Activated CD4-positive, alpha-beta T cell treated with anti-CD3 and anti-CD28 coated beads, Interleukin-2, amount 50 U/mL, for 1 hour (primary cell): ENCODE data around the gene RNF212.
A peak's percentile ranks its signal among the peaks of the same experiment; 100 is the strongest.

Experiments used
- DNase-seq: peaks from one replicate; pipeline ENCODE4 v3.0.0-alpha.2; 2020

The RNF212 gene

DNA sequence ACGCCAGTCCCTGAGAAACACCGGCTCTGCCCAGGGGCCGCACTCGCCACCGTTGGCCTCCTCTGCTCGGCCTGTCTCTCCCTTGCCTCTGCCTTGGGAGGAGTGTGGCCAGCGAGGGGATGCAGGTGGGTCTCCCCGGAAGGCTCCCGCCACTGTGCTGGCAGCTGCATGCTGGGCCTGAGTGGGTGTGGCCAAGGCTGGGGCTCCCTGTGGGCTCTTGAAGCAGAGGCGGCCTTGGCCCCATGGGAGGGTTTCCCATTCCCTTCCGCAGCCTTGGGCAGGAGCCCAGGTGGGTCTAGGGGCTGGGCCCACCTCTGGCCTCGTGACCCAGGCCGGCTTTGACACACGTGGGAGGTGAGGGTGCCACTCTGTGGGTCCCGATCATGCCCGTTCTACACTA is 82.8 kb downstream of the RNF212 start:
- no peak for DNase-seq

DNA sequence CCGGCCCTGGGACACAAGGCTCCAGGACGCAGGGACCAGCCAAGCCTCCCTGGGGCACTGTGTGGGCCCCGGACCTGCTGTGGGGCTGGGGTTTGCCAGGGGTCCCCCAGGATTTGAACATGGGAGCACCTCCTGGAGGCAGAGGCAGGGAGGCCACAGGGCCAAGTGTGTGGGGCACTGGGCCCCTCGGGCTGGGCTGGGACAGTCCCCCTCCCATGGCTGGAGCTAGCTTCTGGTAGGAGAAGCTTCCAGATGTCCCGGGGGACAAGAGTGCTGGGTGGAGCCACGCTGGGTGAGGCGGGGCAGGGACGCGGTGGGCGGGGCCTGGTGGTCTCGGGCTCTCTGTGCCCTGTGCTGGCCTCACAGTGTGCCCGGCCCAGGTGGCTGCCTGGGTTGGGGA is 83.3 kb downstream of the RNF212 start:
- no peak for DNase-seq

DNA sequence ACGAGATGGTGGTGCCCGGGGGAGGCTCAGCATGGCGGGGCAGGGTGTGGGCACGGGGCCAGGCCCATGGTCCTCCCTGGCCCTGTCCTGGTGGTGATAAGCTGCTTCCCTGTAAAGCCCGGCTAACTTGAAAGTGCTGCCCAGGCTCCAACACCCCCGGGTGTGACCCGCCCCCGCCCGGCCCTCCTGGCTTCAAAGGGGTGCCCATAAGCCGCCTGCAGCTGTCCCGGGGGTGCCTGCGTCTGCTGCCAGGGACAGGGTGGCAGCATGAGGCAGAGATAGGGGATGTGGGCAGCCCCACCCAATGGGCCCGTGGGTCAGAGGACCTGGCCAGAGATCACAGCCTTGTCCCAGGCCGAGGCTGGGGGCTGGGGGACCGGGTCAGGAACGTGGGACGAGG is 83.8 kb downstream of the RNF212 start:
- DNase-seq = no peak

DNA sequence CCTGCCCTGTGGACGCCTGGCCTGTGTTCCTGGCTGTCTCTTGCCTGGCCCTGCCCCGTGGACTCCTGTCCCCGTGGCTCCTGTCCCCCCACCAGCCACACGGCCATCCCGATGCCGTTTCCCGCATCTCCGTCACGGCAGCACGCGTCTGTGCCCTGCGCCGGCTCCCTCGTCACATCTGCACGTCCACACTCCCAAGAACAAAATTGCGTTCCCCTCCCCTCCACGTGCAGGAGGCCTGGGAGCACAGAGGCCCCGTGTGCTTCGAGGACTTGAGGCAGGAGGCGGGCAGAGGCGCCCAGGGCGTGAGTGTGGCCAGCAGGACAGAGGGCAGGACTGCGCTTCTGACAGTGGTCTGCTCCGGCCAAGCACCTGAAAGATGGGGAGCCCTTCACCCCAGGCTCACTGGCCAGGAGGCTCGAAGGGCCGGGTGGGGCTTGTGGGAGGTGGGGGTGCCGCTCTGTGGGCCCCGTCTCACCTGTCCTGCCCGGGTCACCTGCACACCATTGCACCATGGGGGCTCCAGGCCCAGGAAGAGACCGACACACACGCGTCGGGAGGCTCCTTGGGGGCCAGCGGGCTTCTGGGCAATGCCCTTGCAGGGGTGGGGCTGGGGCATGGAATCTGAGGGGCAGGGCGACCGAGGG is 84.7 kb downstream of the RNF212 start:
- no peak for DNase-seq

DNA sequence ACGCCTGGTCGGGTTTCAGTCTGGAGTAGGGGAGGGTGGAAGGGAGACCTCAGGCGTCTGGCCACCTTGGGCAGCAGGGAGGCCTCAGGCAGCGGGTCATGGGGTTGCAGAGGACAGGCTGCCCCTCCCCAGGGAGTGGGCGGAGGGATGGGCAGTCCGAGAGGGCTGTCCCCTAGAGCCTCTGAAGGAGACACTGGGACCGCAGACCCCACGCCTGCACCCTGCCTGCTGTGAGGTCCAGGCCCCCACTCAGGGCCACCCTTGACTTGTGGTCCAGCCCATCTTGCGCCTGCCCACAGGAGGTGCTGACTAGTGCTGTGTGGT is 85.5 kb downstream of the RNF212 start:
- DNase-seq = no peak

DNA sequence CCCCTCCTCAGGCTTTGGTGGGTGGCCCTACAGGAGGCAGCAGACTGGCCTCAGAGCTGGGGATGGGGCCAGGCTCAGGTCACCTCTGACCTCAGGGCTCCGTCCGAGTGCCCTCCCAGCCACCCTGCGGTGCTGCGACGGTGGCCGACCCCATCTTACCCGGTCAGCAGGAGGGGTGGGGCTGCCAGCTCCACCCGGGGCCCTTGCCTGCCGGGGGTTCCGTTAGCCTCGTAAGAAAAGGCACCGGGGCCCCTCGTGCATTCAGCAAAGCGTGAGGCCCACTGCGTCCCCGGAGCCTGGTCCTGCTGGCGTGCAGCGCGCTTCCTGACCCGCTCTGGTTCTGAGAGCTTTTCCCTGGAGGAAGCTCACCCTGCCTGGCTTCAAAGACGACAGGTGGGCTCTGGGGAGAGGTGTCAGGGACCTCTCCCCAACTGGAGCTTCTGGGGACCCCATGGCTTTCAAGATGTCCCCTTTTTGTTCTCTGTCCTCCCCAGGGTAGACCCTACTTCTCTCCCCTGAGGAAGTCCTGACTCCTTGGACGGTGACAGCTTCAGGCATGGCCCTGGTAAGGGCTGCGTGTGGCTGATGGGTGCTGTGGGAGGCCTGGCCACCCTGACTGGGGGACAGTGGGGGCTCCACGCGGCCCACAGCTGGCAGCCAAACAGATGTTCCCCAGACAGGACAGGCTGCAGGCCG is 86.0 kb downstream of the RNF212 start:
- no peak for DNase-seq

DNA sequence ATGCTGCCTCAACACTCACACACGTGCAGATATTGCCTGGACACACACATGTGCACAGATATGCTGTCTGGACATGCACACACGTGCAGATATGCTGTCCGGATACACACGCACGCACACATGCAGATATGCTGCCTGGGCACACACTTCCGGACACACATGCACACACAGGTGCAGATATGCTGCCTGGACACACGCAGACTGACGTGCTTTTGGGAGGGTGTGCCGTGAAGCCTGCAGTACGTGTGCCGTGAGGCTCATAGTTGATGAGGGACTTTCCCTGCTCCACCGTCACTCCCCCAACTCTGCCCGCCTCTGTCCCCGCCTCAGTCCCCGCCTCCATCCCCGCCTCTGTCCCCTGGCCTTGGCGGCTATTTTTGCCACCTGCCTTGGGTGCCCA is 87.2 kb downstream of the RNF212 start:
- DNase-seq = peak; percentile 33

DNA sequence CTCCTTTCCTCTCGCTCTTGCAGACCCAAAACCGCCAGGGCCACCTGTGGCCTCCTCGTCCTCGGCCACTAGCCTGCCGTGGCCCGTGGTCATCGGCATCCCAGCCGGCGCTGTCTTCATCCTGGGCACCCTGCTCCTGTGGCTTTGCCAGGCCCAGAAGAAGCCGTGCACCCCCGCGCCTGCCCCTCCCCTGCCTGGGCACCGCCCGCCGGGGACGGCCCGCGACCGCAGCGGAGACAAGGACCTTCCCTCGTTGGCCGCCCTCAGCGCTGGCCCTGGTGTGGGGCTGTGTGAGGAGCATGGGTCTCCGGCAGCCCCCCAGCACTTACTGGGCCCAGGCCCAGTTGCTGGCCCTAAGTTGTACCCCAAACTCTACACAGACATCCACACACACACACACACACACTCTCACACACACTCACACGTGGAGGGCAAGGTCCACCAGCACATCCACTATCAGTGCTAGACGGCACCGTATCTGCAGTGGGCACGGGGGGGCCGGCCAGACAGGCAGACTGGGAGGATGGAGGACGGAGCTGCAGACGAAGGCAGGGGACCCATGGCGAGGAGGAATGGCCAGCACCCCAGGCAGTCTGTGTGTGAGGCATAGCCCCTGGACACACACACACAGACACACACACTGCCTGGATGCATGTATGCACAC is 88.3 kb downstream of the RNF212 start:
- no peak for DNase-seq

DNA sequence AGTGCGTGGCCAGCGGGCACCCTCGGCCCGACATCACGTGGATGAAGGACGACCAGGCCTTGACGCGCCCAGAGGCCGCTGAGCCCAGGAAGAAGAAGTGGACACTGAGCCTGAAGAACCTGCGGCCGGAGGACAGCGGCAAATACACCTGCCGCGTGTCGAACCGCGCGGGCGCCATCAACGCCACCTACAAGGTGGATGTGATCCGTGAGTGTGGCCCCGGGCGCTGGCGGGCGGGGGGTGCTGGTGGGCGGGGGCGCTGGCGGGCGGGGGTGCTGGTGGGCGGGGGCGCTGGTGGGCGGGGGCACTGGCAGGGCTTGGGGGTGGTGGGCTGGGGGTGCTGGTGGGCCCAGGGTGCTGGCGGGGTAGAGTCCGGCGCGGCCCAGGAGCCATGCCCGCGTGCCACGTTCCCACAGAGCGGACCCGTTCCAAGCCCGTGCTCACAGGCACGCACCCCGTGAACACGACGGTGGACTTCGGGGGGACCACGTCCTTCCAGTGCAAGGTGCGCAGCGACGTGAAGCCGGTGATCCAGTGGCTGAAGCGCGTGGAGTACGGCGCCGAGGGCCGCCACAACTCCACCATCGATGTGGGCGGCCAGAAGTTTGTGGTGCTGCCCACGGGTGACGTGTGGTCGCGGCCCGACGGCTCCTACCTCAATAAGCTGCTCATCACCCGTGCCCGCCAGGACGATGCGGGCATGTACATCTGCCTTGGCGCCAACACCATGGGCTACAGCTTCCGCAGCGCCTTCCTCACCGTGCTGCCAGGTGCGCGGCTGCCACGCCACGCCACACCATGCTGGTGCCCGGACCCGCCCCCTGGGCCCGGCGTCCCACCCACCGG is 89.2 kb downstream of the RNF212 start:
- DNase-seq = no peak

DNA sequence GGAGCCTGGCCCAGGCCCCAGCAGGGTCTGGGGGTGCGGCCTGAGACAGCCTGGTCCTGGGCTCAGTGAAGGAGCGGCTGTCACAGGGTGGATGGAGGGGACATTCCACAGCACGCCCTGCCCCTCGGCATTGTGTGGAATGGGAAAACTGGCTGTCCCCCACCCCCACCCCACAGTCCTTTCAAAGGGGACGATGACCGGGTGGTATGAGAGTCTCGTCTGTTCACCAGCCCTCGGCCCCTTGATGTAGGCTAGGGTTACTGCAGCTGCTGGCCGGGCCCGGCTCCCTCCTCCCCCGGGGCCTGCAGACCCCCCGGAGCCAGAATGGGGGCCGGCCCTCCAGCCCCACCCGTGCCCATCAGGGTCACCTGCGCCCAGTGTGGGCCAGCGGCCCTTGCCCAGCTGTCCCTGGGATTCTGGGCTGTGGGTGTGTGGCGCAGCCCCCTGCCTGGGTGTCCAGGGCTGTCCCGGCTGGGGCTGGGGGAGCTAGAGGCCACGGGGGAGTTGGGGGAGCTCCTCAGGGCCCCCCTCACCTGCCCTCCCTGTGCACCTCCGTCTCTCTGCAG is 90.2 kb downstream of the RNF212 start:
- DNase-seq = no peak

DNA sequence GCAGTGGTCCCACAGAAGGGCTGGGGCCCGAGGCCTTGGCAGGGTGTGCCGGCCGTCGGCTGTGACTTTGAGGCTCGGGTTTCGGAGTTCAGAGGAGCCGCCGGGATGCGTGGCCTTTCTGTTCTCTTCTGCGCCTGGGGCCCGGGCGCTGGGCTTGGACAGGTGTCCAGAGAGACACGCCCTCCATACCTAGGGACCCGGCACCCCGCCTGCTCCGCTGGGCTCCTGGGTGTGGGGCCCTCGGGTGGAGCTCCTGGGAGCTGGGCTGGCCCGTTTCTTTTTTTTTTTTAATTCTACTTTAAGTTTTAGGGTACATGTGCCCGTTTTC is 90.7 kb downstream of the RNF212 start:
- DNase-seq = no peak

DNA sequence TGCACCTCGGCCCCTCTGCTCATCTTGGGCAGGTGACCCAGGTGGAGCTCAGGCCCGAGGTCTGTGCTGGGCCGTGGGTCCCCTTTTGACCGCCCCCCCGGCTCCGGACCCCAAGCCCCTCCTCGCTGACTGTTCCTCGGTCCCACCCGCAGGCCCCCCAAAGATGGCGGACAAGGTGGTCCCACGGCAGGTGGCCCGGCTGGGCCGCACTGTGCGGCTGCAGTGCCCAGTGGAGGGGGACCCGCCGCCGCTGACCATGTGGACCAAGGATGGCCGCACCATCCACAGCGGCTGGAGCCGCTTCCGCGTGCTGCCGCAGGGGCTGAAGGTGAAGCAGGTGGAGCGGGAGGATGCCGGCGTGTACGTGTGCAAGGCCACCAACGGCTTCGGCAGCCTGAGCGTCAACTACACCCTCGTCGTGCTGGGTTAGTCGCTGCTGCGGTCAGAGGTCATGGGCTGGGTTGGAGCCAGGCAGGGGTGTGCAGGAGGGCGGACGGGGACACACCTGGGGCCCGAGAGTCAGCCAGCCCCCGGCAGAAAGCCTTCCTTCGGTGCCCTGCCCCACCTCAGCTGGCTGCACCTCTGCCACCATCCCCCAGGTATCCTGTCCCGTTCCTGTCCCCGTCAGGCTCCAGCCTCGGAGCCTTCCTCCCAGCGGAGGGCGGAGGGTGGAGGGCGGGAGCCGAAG is 91.2 kb downstream of the RNF212 start:
- DNase-seq = no peak
